GM19328 (cell line): ENCODE measurements around the gene PLA2G4D.

Source experiments
- ATAC-seq: cut with Tn5 transposase; IDR thresholded peaks from one replicate; pipeline ENCODE4 v1.9.1; 2021; ENCODE audit warnings: mild to moderate bottlenecking, moderate library complexity; ENCODE audit not compliant: unreplicated experiment

The PLA2G4D gene

DNA sequence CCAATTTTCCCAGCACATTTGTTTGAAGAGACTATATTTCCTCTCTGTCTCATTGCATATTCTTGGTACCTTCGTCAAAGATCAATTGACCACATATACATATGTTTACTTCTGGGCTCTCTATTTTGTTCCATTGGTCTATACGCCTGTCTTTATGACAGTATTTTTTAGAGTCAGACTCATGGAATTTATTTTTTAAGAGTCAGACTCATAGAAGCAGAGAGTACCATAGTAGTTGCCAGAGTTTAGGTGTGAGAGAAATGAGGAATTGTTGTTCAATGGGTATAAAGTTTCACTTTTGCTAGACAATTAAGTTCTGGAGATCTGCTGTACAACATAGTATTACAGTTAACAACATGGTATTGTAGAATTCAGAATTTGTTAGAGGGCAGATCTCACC, 35.0 kb upstream of the PLA2G4D start:
- ATAC-seq, result no peak

DNA sequence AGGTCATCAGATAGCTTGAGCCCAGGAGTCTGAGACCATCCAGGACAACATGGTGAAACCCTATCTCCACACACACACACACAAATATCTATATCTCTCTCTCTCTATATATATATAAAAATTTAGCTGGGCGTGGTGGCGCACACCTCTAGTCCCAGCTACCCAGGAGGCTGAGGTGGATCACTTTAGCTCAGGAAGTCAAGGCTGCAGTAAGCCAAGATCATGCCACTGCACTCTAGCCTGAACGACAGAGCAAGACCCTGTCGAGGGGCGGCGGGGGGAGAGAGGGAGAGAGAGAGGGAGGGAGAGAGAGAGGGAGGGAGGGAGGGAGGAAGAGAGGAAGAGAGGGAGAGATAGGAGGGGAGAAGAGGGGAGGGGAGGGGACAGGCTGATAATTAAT, 34.1 kb upstream of the PLA2G4D start:
- ATAC-seq, result no peak

DNA sequence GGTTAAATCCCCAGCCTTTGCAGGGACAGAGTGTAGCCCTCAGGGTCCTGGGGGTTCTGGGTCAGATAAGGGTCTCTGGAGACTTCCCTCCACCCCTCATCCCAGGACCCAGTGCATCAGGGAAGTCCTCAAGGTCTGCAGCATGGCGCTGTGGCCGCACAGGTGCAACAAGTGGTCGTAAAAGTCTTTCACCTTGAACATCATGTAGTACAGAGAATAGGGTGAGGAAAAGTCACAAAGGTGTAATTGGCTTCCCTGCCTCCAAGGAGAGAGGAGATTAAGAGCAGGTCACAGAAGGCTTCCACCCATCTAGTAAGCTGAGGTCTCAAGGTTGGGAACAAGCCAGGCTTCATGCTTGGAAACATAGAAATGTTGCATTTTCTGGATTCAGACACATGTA, 29.2 kb upstream of the PLA2G4D start:
- ATAC-seq, result no peak

DNA sequence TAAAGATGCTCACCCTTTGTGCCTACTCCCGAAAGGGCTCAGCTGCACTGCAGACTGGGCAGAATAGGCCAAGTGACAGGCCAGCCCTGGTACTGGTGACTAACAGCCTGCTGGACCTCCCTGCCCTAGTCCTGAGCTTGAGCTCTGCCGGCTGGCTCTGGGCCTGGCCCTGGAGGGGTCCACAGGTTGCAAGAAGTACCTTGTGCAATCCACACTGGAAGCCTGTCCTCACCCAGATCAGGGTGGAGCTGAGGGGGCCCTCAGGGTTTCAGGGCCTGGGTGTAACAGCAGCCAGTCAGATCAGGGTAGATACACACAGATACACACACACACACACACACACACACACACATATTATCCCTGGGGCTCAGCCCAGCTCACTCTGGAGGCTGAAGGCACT, 27.3 kb upstream of the PLA2G4D start:
- ATAC-seq, result no peak

DNA sequence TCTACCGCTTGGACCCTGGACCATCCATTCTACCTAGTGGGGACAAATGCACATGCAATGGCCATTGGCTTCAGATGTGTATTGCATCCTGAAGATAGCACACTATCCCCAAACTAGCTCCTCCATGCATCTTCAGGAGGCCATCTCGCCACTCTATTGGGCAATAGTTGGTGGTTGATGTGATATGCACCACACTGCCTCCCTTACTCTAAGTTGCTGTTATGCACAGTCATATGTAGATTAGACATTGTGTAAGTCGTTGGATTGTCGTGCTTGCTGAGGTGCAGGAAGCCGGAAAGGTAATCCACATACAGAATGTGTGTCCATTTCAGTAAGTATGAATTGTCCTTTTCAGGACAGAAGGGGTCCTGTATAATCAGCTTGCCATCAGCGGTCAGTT, 26.7 kb upstream of the PLA2G4D start:
- no peak for ATAC-seq

DNA sequence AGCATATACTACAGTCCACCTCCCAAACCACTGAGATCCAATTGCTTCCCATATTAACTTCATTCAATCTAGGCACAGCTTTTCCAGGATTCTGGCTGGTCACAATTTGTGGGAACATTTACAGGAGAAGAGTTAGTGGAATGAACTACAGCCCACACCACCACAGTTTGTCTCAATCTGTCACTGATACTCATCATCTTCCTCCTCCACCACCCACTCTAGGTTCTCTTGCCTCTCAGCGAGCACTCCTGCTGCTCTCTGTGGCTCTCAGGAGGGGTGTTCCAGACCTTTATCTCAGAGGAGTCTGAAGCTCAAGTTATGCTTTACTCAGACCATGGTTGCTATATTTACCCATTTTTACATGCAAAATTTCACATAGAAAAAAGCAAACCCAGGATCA, 25.9 kb upstream of the PLA2G4D start:
- no peak for ATAC-seq

DNA sequence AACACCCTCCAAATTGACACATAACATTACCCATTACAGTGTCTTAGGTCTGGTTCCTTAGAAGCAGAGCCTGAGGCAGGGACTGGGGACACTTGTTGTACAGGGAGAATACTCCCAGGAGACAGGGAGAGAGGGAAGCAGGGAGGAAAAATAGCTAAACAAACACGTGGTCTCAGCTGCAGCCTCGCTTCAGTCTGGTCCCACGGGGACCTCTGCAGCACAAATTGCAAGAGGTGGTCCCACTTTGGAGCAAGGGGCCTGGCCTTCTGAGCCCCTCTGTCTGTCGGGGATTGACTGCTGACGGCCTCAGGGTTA, 25.0 kb upstream of the PLA2G4D start:
- no peak for ATAC-seq

DNA sequence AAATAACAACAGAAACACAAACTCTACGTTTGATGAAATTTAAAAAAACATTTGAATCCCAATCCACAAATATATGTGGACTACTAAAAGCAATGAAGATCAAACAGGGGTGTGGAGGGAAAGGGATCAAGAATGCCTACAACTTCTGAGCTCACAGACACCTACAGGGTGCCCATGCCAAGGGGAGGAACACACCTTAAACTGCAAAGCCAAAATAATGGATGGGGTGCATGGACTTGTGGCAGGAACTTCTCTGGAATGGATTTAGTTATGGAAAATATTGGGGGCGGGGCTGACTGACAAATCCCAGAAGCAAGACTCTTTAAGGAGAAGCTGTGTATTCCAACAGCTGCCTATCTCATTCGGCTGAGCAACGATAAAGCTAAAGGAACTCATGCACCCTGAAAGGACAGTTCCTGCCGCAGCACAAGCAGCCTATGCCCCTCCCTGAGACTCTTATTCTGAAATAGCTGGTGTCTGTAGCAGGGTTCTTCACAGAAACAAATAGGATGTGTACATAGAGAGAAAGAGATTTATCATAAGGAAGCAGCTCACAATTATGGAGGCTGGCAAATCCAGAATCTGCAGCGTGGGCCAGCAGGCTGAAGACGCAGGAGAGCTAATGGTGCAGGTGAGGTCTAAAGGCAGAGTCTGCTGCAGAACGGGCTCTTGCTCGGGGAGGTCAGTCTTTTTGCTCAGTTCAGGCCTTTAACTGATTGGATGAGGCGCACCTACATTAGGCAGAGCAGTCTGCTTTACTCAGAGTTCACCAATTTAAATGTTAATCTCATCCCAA, 24.5 kb upstream of the PLA2G4D start:
- no peak for ATAC-seq

DNA sequence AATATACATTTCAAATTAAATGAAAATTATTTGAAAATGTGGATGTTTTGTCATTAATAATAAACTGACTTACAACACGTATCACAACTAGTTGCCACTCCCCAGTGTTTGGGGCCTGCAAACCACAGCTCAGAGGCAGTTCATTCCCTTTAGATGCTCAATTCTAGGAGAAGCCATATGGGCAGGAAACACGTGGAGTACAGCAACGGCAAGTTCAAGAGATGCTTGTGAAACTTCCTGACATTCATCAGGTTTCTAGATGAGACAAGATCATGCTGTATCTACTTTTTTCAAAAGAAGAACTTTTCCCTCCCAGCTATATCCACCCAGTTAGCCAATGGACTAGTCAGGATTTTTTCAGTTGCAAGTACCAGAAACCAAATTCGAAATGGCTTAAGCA, 17.6 kb upstream of the PLA2G4D start:
- no peak for ATAC-seq

DNA sequence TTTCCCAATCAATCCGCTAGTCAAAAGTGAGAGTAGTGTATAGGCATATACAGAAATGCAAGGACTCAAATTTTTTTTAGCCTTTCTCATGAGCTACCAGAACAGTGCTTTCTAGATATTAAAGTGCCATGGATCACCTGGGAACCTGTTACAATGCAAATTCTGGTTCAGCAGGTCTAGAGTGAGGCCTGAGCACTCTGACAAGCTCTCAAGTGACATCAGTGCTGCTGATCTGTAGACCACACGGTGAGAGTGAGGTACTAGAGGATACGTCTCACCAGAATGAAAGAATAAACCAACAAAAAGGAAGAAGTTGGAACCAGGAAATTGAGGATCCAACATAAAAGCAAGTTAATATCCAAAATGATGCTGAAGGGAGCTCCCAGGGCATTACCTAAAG, 16.0 kb upstream of the PLA2G4D start:
- no peak for ATAC-seq

DNA sequence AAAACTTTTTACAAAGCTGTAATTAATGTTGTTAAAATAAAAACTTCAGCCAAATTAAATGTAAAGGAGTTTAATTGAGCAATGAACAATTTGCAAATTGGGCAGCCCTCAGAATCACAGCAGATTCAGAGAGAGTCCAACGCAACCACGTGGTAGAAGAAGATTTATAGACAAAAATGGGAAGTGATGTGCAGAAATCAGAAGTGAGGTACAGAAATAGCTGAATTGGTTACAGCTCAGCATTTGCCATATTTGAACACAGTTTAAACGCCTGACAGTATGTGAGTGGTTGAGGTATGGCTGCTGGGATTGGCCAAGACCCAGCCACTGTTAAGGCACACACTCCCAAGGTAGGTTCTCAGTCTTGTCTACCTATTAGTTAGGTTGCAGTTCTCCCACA, 14.4 kb upstream of the PLA2G4D start:
- no peak for ATAC-seq

DNA sequence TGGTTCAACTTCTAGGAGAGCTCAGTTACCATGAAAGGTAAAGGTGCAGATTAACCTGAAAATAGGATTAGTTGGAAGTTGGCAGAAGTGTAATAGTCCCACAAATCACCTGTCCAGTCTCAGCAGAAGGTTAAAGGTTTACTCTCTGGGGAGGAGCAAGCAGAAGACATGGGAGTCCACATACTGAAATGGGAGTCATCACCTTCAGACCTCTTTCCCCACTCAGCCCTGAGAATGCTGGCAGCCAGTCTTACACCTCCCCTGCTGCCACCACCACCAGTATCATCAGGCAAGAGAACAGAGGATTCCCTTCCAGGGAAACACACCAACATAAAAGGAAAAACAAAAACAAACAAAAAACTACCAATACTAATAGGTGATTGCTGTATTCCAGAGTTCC, 13.8 kb upstream of the PLA2G4D start:
- no peak for ATAC-seq

DNA sequence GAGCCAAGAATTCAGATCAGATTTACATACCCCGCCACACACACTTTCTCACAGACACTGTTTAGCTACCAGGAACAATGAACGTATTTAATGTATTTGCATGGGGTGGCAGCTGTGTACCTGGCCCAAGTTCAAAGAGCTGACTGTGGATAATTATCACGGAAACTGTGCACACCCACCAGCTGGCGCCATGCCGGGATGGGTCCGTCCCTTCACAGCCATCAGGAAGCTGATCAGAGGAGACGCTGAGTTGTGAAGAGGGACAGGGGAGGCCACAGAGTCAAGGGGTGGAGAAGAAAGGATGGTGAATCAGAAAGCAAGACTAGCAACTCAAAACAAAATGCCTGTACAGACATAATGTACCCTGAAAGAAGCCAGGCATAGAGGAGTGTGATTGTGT, 13.1 kb upstream of the PLA2G4D start:
- ATAC-seq, result no peak

DNA sequence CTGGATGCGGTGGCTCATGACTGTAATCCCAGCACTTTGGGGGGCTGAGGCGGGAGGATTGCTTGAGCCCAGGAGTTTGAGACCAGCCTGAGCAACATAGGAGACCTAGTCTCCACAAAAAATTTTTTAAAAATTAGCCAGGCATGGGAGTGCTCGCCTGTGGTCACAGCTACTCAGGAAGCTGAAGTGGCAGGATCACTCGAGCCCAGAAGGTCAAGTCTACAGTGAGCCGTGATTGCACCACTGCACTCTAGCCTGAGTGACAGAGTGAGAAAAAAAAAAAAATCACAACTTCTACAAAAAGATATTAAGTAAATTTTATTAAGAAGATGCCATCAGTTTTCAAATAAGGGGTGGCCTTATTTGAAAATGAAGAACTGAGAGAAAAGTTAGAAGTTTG, 11.9 kb upstream of the PLA2G4D start:
- ATAC-seq, result no peak

DNA sequence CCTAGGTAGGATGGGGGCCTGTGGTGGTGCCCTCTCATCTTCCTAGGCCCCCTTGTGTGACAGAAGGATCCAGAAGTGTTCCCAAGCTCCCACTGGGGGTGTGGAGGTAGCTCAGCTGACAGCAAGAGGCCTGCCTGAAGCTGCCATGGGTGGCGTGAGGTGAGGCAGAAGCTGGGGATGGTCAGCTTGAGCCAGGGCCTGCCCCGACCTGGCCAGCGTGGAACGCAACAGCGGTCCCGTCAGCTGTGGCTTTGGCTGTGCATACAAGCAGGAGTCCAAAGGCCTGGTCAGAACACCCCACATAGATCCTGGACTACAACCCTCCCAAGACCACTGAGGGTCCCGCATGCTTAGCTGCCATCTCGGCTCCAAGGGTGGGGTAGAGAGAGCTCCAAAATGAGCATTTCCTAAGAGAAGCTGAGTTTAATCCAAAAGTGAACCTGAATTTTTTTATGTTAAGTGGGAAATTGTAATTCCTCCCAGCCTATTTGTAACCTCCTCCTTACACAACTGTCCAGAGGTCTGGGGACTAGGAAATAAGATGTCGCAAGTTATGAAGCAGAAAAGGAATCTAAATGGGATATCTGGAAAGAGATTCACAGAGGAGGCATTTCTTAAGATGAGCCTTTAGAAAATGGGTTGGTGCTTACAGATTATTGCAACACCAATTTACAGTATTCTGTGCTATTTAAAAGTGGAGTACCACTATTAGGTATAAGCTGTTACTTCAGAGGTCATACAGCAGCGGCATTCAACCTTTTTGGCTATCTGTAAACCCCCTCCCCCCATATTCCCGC, 9.9 kb upstream of the PLA2G4D start:
- no peak for ATAC-seq

DNA sequence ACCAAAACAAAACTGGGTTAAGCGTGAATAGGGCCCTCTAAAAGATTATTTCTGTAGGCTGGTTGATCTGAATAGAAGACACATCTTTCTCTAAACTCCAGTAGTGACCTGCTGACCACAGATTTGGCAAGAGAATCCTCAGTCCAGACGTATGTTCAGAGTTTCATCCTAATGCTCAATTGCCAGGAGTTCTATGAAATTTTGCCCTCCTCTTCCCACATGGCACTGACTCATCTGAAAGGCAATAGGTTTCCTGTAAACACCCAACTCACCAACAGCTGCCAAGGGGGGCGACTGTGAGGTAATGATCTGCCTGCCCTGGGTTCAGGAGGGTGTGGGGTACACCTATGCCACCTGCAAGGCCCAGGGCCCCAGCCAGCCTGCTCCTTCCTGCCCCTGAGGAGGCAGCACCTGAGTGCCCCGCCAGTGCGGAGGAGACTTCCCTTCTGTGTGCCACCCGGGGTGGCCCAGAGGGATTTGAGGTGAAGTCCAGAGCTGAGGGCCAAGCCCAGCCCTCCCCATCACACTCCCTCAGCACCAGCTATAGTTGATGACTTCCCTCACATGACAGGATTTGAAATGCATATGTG, 8.4 kb upstream of the PLA2G4D start:
- ATAC-seq, result no peak

DNA sequence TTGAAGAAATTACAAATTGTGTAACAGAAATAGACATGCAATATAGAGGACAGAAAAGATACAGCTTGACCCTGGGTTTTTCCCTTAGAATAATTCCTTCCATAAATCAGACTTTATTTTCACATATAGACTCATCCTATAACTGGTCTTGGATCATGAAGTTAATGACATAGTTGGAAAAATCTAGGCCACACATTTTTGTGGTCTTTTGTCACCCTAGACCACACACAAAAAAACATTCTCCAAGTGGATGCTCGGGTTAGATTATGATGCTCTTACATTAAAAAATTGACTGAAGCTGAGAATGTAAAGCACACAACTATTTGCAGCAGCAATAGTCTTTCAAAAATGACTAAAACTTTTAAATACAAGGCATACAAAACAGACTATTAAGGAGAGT, 7.5 kb upstream of the PLA2G4D start:
- ATAC-seq, result no peak

DNA sequence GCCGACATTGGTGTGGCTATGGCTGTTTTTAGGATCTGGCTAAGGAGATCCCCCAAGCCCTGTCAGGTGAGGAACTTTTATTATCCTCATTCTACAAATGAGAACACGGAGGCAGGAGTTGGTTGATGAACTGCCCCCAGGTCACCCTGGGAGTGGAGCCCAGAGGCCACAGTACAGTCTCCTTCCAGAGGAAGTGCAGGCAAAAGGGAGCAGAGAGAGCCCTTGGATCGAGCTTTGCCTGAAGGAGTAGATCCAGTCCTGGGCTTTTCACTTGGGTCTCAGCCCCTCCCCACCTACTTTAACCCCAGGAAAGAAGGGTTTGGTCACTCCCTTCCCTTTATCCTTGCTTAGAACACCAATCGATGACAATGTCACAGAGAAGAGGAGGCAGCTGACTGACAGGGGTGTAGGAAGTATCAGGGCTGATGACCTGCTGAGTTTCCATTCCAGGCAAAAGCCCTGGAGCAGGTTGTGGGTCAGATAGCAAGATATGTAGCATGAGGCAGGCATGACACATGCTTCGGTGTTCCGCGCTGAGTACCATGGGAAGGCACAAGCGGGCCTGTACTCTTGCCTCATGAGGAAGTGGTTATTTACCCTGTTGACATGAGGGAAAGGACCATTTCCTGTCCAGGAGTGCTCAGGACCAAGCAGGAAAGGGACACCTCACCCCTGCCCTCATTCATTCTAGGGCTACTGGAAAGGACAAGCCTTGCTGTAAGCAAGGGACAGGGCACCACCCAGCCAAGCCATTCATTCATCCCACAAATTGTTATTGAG, 5.8 kb upstream of the PLA2G4D start:
- ATAC-seq, result no peak

DNA sequence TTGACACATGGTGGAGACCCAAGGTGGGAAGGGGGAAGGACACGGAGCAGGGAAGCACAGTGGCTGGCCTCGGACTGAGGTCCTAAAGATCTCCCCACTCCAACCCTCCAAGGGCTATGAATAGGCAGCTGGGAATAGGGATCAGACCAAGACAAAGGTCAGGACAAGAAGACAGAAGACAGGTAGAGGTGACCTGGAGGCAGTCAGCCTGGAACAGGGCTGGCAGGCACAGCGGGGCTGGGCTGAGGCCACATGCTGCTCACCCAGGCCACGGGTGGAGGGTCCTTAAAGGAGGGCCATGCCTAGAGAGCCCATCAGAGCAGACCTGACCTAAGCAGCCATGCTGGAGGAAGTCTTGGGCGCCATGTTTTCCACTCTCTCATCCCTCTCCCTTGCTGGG, 2.7 kb upstream of the PLA2G4D start:
- no peak for ATAC-seq

DNA sequence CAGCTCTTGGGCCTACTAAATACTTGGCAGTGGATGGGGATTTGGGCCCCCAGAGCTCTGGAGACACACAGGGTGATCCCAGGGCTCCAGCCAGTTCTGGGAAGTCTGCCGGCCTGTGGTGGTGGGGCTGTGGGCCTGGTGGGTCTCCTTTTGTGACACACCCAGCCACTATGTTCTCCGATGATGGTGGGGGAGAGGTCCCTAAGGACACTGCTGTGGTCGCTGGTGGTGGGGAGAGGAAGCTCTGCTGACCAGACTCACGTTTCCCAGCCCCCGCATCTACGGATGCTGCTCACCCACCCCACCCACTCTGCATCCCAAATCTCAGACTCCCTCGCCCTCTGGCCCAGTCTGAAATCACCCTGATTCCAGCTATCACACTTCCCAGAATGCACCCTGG, 396 bp downstream of the PLA2G4D start:
- ATAC-seq, result no peak
